Thoracic aorta (tissue), 2 donors: Measurements from ENCODE around the gene PLAU. TPM values are rescaled to one million over a fixed set of nuclear protein-coding genes. Genes with fewer than 3 reads are reported as not detected.
"Not testable (repeated sequence)": the region's sequence is repeated elsewhere in the genome, so short reads cannot be mapped to it uniquely, and the experiment has no call there.

ENCODE experiments used
- ATAC-seq: fragments of 150-250 bp; one replicate; pipeline ENCODE4 v1.8.0; 2017; ENCODE audit warnings: low read depth; ENCODE audit not compliant: insufficient number of reproducible peaks, low FRiP score
- DNase-seq: peaks from one replicate; pipeline ENCODE4 v3.0.0-alpha.2; 2020; ENCODE audit warnings: low spot score
- H3K27ac ChIP-seq, 2 donors: fragments of 200-600 bp; sonication (generic); 1 replicate in 1 of 2; 2 replicates in 1 of 2; pipeline ENCODE4 v1.5.1; 2016; ENCODE audit warnings: mild to moderate bottlenecking in 2 of 2, moderate library complexity in 2 of 2
- H3K27me3 ChIP-seq: fragments of 200-600 bp; sonication (generic); replicated peaks from 2 replicates; pipeline ENCODE4 v1.6.0; 2016; ENCODE audit warnings: mild to moderate bottlenecking; ENCODE audit not compliant: insufficient read depth
- H3K36me3 ChIP-seq: fragments of 200-600 bp; sonication (generic); one replicate; pipeline ENCODE4 v1.5.1; 2016
- H3K4me1 ChIP-seq, 2 donors: fragments of 200-600 bp; sonication (generic); 1 replicate in 1 of 2; 2 replicates in 1 of 2; pipeline versions ENCODE4 v1.5.1 to v1.6.0; 2016; ENCODE audit warnings: low read depth in 2 of 2, mild to moderate bottlenecking in 1 of 2; ENCODE audit not compliant: control insufficient read depth in 1 of 2
- H3K4me3 ChIP-seq: fragments of 200-600 bp; sonication (generic); 2 replicates; pipeline ENCODE4 v1.5.1; 2016; ENCODE audit warnings: mild to moderate bottlenecking
- H3K9me3 ChIP-seq: fragments of 200-600 bp; sonication (generic); 2 replicates; pipeline ENCODE4 v1.5.1; 2016
- CTCF ChIP-seq: fragments of 200-600 bp; sonication (generic); IDR thresholded peaks from one replicate; pipeline ENCODE4 v1.5.1; 2019; ENCODE audit warnings: antibody characterized with exemption
- total RNA-seq, 2 donors: library from RNA; depleted of rRNA; stranded (reverse); fragments of >200 nt; gene quantifications; one replicate each; pipeline versions ENCODE4 v1.1.0 to v1.2.3, GENCODE V29; 2016

The PLAU gene
- total RNA-seq, 2 donors from 2014 or later: 8.1 to 100 TPM

GRCh38 chr10:73962386-73962785, 51.5 kb downstream of the PLAU start:
- Histone ChIP-seq H3K4me3 (no peak overlapping the region), H3K9me3 (no peaks in the 10 kb centered on the region), H3K27me3 (no peaks in the 10 kb centered on the region), H3K36me3 (no peaks in the 10 kb centered on the region), H3K4me1 (peaks cover 12 to 21% of the 10 kb centered on the region in 2 donors), H3K27ac (no peak overlapping the region)
- ATAC-seq (no peak), DNase-seq (no peak)
- TF ChIP-seq CTCF: no peak

DNA sequence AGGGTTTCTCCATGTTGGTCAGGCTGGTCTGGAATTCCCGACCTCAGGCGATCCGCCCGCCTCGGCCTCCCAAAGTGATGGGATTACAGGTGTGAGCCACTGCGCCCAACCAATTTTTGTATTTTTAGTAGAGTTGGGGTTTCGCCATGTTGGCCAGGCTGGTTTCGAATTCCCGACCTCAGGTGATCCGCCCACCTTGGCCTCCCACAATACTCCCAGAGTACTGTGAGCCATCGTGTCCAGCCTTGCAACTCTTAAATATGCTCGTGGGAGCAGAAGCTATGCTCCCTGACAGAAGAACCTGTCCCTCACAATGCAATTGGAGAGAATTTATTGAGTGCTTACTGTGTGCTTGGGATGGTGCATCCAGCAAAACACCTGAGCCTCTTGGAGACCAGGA, 52.6 kb downstream of the PLAU start:
- ATAC-seq, H3K9me3 ChIP-seq, H3K27me3 ChIP-seq, H3K36me3 ChIP-seq, H3K4me3 ChIP-seq, DNase-seq, H3K27ac ChIP-seq: not testable (repeated sequence)
- peaks cover 22 to 32% of the 10 kb centered on the region in 2 donors for H3K4me1 ChIP-seq

- Histone ChIP-seq H3K4me3 (no peak overlapping the region), H3K27me3 (no peaks in the 10 kb centered on the region), H3K36me3 (no peaks in the 10 kb centered on the region), H3K9me3 (no peaks in the 10 kb centered on the region), H3K27ac (peak overlapping the region in 1 of 2 donors; percentile 89), H3K4me1 (peaks cover 22 to 35% of the 10 kb centered on the region in 2 donors)
- DNase-seq (no peak), ATAC-seq (no peak)
- TF ChIP-seq CTCF: no peak
These were observed 53.8 kb downstream of the PLAU start for GRCh38 chr10:73964743-73965142.

- H3K9me3 ChIP-seq, ATAC-seq, DNase-seq, H3K27me3 ChIP-seq, H3K36me3 ChIP-seq: not testable (repeated sequence)
- Histone ChIP-seq H3K4me3 (peak overlapping the region; percentile 45), H3K27ac (peak overlapping the region; percentile 89 to 90), H3K4me1 (peaks cover 22 to 35% of the 10 kb centered on the region in 2 donors)
These were observed 54.4 kb downstream of the PLAU start for GRCh38 chr10:73965267-73965889.

- ATAC-seq (peak; percentile 92), DNase-seq (peak; percentile 80)
- H3K4me3 ChIP-seq: peak overlapping the region; percentile 45
- H3K9me3 ChIP-seq: no peaks in the 10 kb centered on the region
- TF ChIP-seq CTCF: no peak
- H3K4me1 ChIP-seq: peaks cover 22 to 35% of the 10 kb centered on the region in 2 donors
- peak overlapping the region; percentile 89 to 90 for H3K27ac ChIP-seq
- H3K36me3 ChIP-seq: no peaks in the 10 kb centered on the region
- no peaks in the 10 kb centered on the region for H3K27me3 ChIP-seq
These were observed 55.2 kb downstream of the PLAU start for GRCh38 chr10:73965890-73966768.

GRCh38 chr10:73967022-73967429, 56.1 kb downstream of the PLAU start:
- Histone ChIP-seq H3K27me3 (no peaks in the 10 kb centered on the region), H3K4me3 (no peak overlapping the region), H3K4me1 (peaks cover 22 to 35% of the 10 kb centered on the region in 2 donors), H3K36me3 (no peaks in the 10 kb centered on the region), H3K9me3 (no peaks in the 10 kb centered on the region), H3K27ac (peak overlapping the region; percentile 89 to 90)
- ATAC-seq (no peak), DNase-seq (no peak)
- no peak for TF ChIP-seq CTCF
